Endothelial cell of umbilical vein (primary cell): ENCODE data around the gene APELA. TPM values are rescaled to one million over a fixed set of nuclear protein-coding genes. Genes with fewer than 3 reads are reported as not detected.

ENCODE experiments used
- BruUV-seq: library from RNA; stranded (reverse); fragments of 400-500 nt; replicated peaks from 2 replicates; lab custom pipeline; 2021; lab: Mats Ljungman, UMichigan
- CTCF ChIA-PET: fragments of 300-600, 350-600 bp; sonication (Branson Sonifier 250); formaldehyde crosslinking; loops from one replicate; lab custom pipeline; 2021; ENCODE audit warnings: antibody characterized with exemption, inconsistent platforms; lab: Charles Lee
- POLR2A ChIA-PET: fragments of 300-600, 350-600 bp; sonication (Branson Sonifier 250); formaldehyde crosslinking; loops from one replicate; lab custom pipeline; 2021; ENCODE audit warnings: antibody characterized with exemption, inconsistent platforms; lab: Charles Lee
- DNase-seq: peaks from one replicate; pipeline ENCODE4 v3.0.0-alpha.2; 2011; ENCODE audit warnings: low read depth, low spot score
- FAIRE-seq: peaks from 2 replicates; lab custom pipeline; 2011; peaks lifted over from hg19 to GRCh38; lab: Jason Lieb, UNC
- H2AFZ ChIP-seq: 2 replicates; pipeline ENCODE4 v1.6.0; 2012; ENCODE audit warnings: low read depth, low read length, control low read depth, inconsistent platforms
- H3K27ac ChIP-seq: 2 replicates; pipeline ENCODE4 v1.5.1; 2011; ENCODE audit warnings: low read depth, mild to moderate bottlenecking, control low read depth, low read length, moderate library complexity; ENCODE audit not compliant: insufficient read depth
- H3K27me3 ChIP-seq, 2 experiments: 2 replicates each; pipeline versions ENCODE4 v1.6.0 to v1.6.1; 2011; ENCODE audit warnings: low read length in 2 of 2, mixed read lengths in 1 of 2; ENCODE audit not compliant: control insufficient read depth in 2 of 2, insufficient read depth in 2 of 2
- H3K36me3 ChIP-seq, 2 experiments: 2 replicates in 1 of 2; 3 replicates in 1 of 2; pipeline ENCODE4 v1.5.1; 2011; ENCODE audit warnings: low read length in 2 of 2, mild to moderate bottlenecking in 1 of 2, moderate library complexity in 1 of 2; ENCODE audit not compliant: control insufficient read depth in 2 of 2, insufficient read depth in 2 of 2; ENCODE audit errors: extremely low read depth in 1 of 2
- H3K4me1 ChIP-seq: 3 replicates; pipeline ENCODE4 v1.5.1; 2011; ENCODE audit warnings: mild to moderate bottlenecking, low read length; ENCODE audit not compliant: control insufficient read depth, insufficient read depth; ENCODE audit errors: extremely low read depth
- H3K4me2 ChIP-seq: 2 replicates; pipeline ENCODE4 v1.6.1; 2011; ENCODE audit warnings: low read length, control low read depth, mixed read lengths; ENCODE audit not compliant: insufficient read depth
- H3K4me3 ChIP-seq, 3 experiments: fragments of 200-600 bp in 1 of 3; sonication (generic), shearing (Covaris generic) in 1 of 3; replicated peaks in 1 of 3; 2 replicates each; pipeline ENCODE4 v1.5.1; 2011 to 2016; ENCODE audit warnings: control low read depth in 3 of 3, low read length in 3 of 3, mild to moderate bottlenecking in 2 of 3, inconsistent platforms in 1 of 3, low read depth in 1 of 3, moderate library complexity in 1 of 3; ENCODE audit not compliant: insufficient read depth in 1 of 3
- H3K79me2 ChIP-seq: 2 replicates; pipeline ENCODE4 v1.6.0; 2012; ENCODE audit warnings: low read length, inconsistent platforms; ENCODE audit not compliant: control insufficient read depth, insufficient read depth
- H3K9ac ChIP-seq: replicated peaks from 2 replicates; pipeline ENCODE3; 2011; ENCODE audit warnings: low read length, control low read depth; ENCODE audit not compliant: insufficient read depth; ENCODE audit errors: extremely low read depth
- H3K9me1 ChIP-seq: replicated peaks from 3 replicates; pipeline ENCODE4 v1.6.0; 2011; ENCODE audit warnings: mild to moderate bottlenecking, low read length; ENCODE audit not compliant: control insufficient read depth, insufficient read depth; ENCODE audit errors: extremely low read depth
- H3K9me3 ChIP-seq: replicated peaks from 2 replicates; pipeline ENCODE4 v1.5.1; 2012; ENCODE audit warnings: low read length, inconsistent platforms; ENCODE audit not compliant: control insufficient read depth, insufficient read depth
- H4K20me1 ChIP-seq: replicated peaks from 2 replicates; pipeline ENCODE3; 2011; ENCODE audit warnings: mild to moderate bottlenecking, low read length; ENCODE audit not compliant: control insufficient read depth, insufficient read depth; ENCODE audit errors: extremely low read depth
- CTCF ChIP-seq, 2 donors: IDR thresholded peaks; 1 replicate in 1 of 2; 2 replicates in 1 of 2; pipeline ENCODE4 v1.5.1; 2011; ENCODE audit warnings: low read length in 2 of 2, mild to moderate bottlenecking in 2 of 2, moderate library complexity in 2 of 2, control low read depth in 1 of 2, inconsistent platforms in 1 of 2, low read depth in 1 of 2; ENCODE audit not compliant: insufficient read depth in 1 of 2; ENCODE audit errors: extremely low read depth in 1 of 2
- FOS ChIP-seq: IDR thresholded peaks from 2 replicates; pipeline ENCODE4 v1.6.1; 2011; ENCODE audit warnings: mild to moderate bottlenecking, low read length, moderate library complexity, borderline replicate concordance; ENCODE audit not compliant: insufficient read depth
- GATA2 ChIP-seq: IDR thresholded peaks from 2 replicates; pipeline ENCODE4 v1.7.0; 2011; ENCODE audit warnings: low read depth, mild to moderate bottlenecking, moderate library complexity, mixed read lengths, low read length; ENCODE audit not compliant: insufficient read length, insufficient read depth
- JUN ChIP-seq: IDR thresholded peaks from 2 replicates; pipeline ENCODE4 v1.6.1; 2011; ENCODE audit warnings: borderline replicate concordance, low read depth; ENCODE audit not compliant: insufficient read length, insufficient read depth
- MAX ChIP-seq: IDR thresholded peaks from 2 replicates; pipeline ENCODE4 v1.6.1; 2011; ENCODE audit not compliant: insufficient read depth, insufficient read length
- POLR2A ChIP-seq: IDR thresholded peaks from 2 replicates; pipeline ENCODE4 v1.6.1; 2012; ENCODE audit warnings: low read depth, mild to moderate bottlenecking, control low read depth, low read length
- POLR2AphosphoS5 ChIP-seq: IDR thresholded peaks from 2 replicates; pipeline ENCODE4 v1.6.1; 2012; ENCODE audit warnings: low read depth, mild to moderate bottlenecking, control low read depth, low read length, moderate library complexity; ENCODE audit not compliant: insufficient read depth
- dilution Hi-C: fragments of 300-500 bp; cut with MboI; formaldehyde crosslinking; loops from one replicate; pipeline ENCODE4 v1.15.0; 2019; ENCODE audit warnings: low sequenced_read_pairs; ENCODE audit not compliant: extremely low pct_ligation_motif_present
- intact Hi-C: fragments of 100-400 bp; cut with micrococcal nuclease; formaldehyde crosslinking; loops from one replicate; pipeline ENCODE4 v1.10.0; 2022
- polyA plus RNA-seq, 4 experiments: library from polyadenylated mRNA; depleted of rRNA in 3 of 4; stranded (reverse) in 3 of 4; unstranded in 1 of 4; fragments of >200 nt; gene quantifications; 2 replicates each; pipeline versions ENCODE4 v1.2.1 to v1.2.3, GENCODE V29; 2011 to 2012; ENCODE audit warnings: missing spikeins in 1 of 4
- total RNA-seq: library from RNA; stranded (reverse); gene quantifications from 2 replicates; pipeline ENCODE4 v1.2.3, GENCODE V29; 2021

APELA gene
- total and polyA plus RNA-seq, 2 donors (not counting 3 experiments of a cell fraction or from before 2014, with no cell fraction given) = not detected

GRCh38 chr4:164880489-164881262 lies 3.7 kb downstream of the APELA start:
- Histone ChIP-seq H3K27me3 (no peaks in the 10 kb centered on the region), H3K9me3 (no peaks in the 10 kb centered on the region), H2AFZ (no peak overlapping the region), H4K20me1 (no peaks in the 10 kb centered on the region), H3K27ac (no peak overlapping the region), H3K4me2 (no peak overlapping the region), H3K36me3 (no peaks in the 10 kb centered on the region), H3K4me3 (no peak overlapping the region), H3K79me2 (no peaks in the 10 kb centered on the region), H3K4me1 (no peaks in the 10 kb centered on the region), H3K9ac (no peak overlapping the region), H3K9me1 (no peaks in the 10 kb centered on the region)
- dilution Hi-C loops (no loop called here), intact Hi-C loops (no loop called here)
- BruUV-seq = no TSS peak
- POLR2A ChIA-PET = no interaction called here
- CTCF ChIA-PET = no interaction called here
- DNase-seq = no peak
- no peak for FAIRE-seq
- no peak for TF ChIP-seq CTCF (IDR thresholded peaks at IDR 0.05; ENCODE audit: extremely low read depth in 1 of 2, insufficient read depth in 1 of 2, low read depth in 1 of 2, low read length in 2 of 2)
- TF ChIP-seq JUN = no peak
- TF ChIP-seq GATA2 = no peak
- TF ChIP-seq MAX = no peak
- TF ChIP-seq POLR2AphosphoS5 = no peak
- no peak for TF ChIP-seq POLR2A
- no peak for TF ChIP-seq FOS
